Left lung (tissue), 10 donors: ENCODE results near the gene HSP90AA1. TPM values are rescaled to one million over a fixed set of nuclear protein-coding genes. Genes with fewer than 3 reads are reported as not detected.
"Not testable (repeated sequence)": the region's sequence is repeated elsewhere in the genome, so short reads cannot be mapped to it uniquely, and the experiment has no call there.

Source experiments
- ATAC-seq: fragments of 200-7000 bp; cut with Tn5 transposase; one replicate; pipeline ENCODE4 v1.9.1; 2020; ENCODE audit warnings: moderate library complexity
- DNase-seq, 4 donors: peaks; one replicate each; pipeline ENCODE4 v3.0.0-alpha.2; 2013 to 2020
- H3K27ac ChIP-seq, 2 donors: fragments of 200-600 bp; sonication (generic) in 1 of 2; one replicate each; pipeline versions ENCODE4 v1.5.0 to v1.8.0; 2020 to 2021
- H3K27me3 ChIP-seq, 2 donors: fragments of 200-600 bp; sonication (generic) in 1 of 2; one replicate each; pipeline versions ENCODE4 v1.5.0 to v1.8.0; 2020 to 2021
- H3K36me3 ChIP-seq, 2 donors: fragments of 200-600 bp; sonication (generic) in 1 of 2; one replicate each; pipeline versions ENCODE4 v1.5.0 to v1.8.0; 2020 to 2021
- H3K4me1 ChIP-seq, 2 donors: fragments of 200-600 bp; one replicate each; pipeline ENCODE4 v1.8.0; 2021
- H3K4me3 ChIP-seq, 2 donors: fragments of 200-600 bp; sonication (generic) in 1 of 2; one replicate each; pipeline versions ENCODE4 v1.5.0 to v1.8.0; 2020 to 2021; ENCODE audit warnings: mild to moderate bottlenecking in 1 of 2
- H3K9me3 ChIP-seq, 2 donors: fragments of 200-600 bp; sonication (generic) in 1 of 2; one replicate each; pipeline versions ENCODE4 v1.5.0 to v1.8.0; 2020 to 2021
- CTCF ChIP-seq, 2 donors: fragments of 200-600 bp; sonication (generic) in 1 of 2; IDR thresholded peaks; one replicate each; pipeline versions ENCODE4 v1.5.0 to v1.8.0; 2021; ENCODE audit warnings: antibody characterized with exemption in 2 of 2
- intact Hi-C, 2 donors: fragments of 100-400 bp; cut with DNase I; formaldehyde crosslinking; loops; one replicate each; pipeline versions ENCODE4 v1.11.2 to v1.14.2; 2022
- polyA plus RNA-seq, 6 donors: library from polyadenylated mRNA; unstranded; fragments of 120-200 nt; gene quantifications; one replicate each; pipeline ENCODE4 v1.2.1, GENCODE V29; 2013; ENCODE audit not compliant: insufficient read length in 6 of 6
- total RNA-seq, 2 donors: library from RNA; stranded (reverse); fragmentation: NEBNext Ultra II Directional; extraction: Animal tissue kit (Norgen Biotek cat#: 25700); gene quantifications; one replicate each; pipeline ENCODE4 v1.2.1, GENCODE V29; 2021
- donor health status: DM: no; HTN: yes; CAD: no.
- donor health status: DM: no; HTN: no; CAD: no.

The HSP90AA1 gene
- total and polyA plus RNA-seq, 8 donors: 515 to 760 (median 630) TPM

GRCh38 chr14:102084931-102085330 is 1.9 kb downstream of the HSP90AA1 start:
- Histone ChIP-seq H3K27me3 (no peaks in the 10 kb centered on the region), H3K9me3 (no peaks in the 10 kb centered on the region), H3K4me3 (peak overlapping the region; percentile 54 to 71), H3K36me3 (peaks cover 0 to 61% of the 10 kb centered on the region in 2 donors), H3K27ac (no peak overlapping the region), H3K4me1 (peaks cover 22 to 67% of the 10 kb centered on the region in 2 donors)
- DNase-seq: no peak
- TF ChIP-seq CTCF (IDR thresholded peaks at IDR 0.05): no peak
- intact Hi-C loops: no loop called here
- ATAC-seq: no peak

GRCh38 chr14:102084522-102084921 is 2.3 kb downstream of the HSP90AA1 start:
- Histone ChIP-seq H3K4me3 (peak overlapping the region in 1 of 2 donors; percentile 71), H3K36me3 (peaks cover 0 to 65% of the 10 kb centered on the region in 2 donors), H3K4me1 (peaks cover 22 to 63% of the 10 kb centered on the region in 2 donors)
- intact Hi-C loops, H3K27ac ChIP-seq, H3K27me3 ChIP-seq, DNase-seq, H3K9me3 ChIP-seq, ATAC-seq: not testable (repeated sequence)

GRCh38 chr14:102081231-102082080 is 5.4 kb downstream of the HSP90AA1 start:
- Histone ChIP-seq H3K9me3 (no peaks in the 10 kb centered on the region), H3K27ac (no peak overlapping the region), H3K36me3 (peaks cover 0 to 94% of the 10 kb centered on the region in 2 donors), H3K27me3 (no peaks in the 10 kb centered on the region), H3K4me3 (no peak overlapping the region), H3K4me1 (peaks cover 19 to 48% of the 10 kb centered on the region in 2 donors)
- TF ChIP-seq CTCF (IDR thresholded peaks at IDR 0.05): no peak
- intact Hi-C loops: no loop called here
- no peak for DNase-seq
- no peak for ATAC-seq

GRCh38 chr14:102080183-102081080 is 6.4 kb downstream of the HSP90AA1 start:
- H3K9me3 ChIP-seq: no peaks in the 10 kb centered on the region
- H3K27ac ChIP-seq: no peak overlapping the region
- no peak for DNase-seq
- H3K4me3 ChIP-seq: no peak overlapping the region
- no peak for ATAC-seq
- peaks cover 16 to 41% of the 10 kb centered on the region in 2 donors for H3K4me1 ChIP-seq
- no peaks in the 10 kb centered on the region for H3K27me3 ChIP-seq
- intact Hi-C loops: no loop called here
- H3K36me3 ChIP-seq: peaks cover 0 to 94% of the 10 kb centered on the region in 2 donors
- no peak for TF ChIP-seq CTCF (IDR thresholded peaks at IDR 0.05)

- Histone ChIP-seq H3K27ac (no peak overlapping the region), H3K4me1 (peaks cover 8 to 33% of the 10 kb centered on the region in 2 donors), H3K4me3 (no peak overlapping the region), H3K27me3 (no peaks in the 10 kb centered on the region), H3K9me3 (no peaks in the 10 kb centered on the region), H3K36me3 (peaks cover 0 to 91% of the 10 kb centered on the region in 2 donors)
- no peak for TF ChIP-seq CTCF (IDR thresholded peaks at IDR 0.05)
- intact Hi-C loops: no loop called here
- DNase-seq: no peak
- ATAC-seq: no peak
These were observed 7.2 kb downstream of the HSP90AA1 start for GRCh38 chr14:102079700-102079979.
